Mesodermal cell (in vitro differentiated cells): Measurements from ENCODE around the gene NXPE4.

Experiments
- H3K27ac ChIP-seq: 2 replicates; pipeline ENCODE4 v1.7.0; 2013; ENCODE audit warnings: mild to moderate bottlenecking, low read depth, low read length, moderate library complexity; ENCODE audit not compliant: severe bottlenecking
- H3K36me3 ChIP-seq: 2 replicates; pipeline ENCODE4 v1.7.1; 2013; ENCODE audit warnings: mild to moderate bottlenecking, low read length, moderate library complexity; ENCODE audit not compliant: control insufficient read depth, insufficient read depth
- H3K4me1 ChIP-seq: one replicate; pipeline ENCODE4 v1.7.1; 2013; ENCODE audit warnings: mild to moderate bottlenecking, low read length; ENCODE audit not compliant: insufficient read depth, control insufficient read depth, poor library complexity, severe bottlenecking
- H3K4me3 ChIP-seq: 2 replicates; pipeline ENCODE4 v1.7.0; 2013; ENCODE audit warnings: low read length, control low read depth, mild to moderate bottlenecking; ENCODE audit not compliant: insufficient read depth, poor library complexity, severe bottlenecking; ENCODE audit errors: extremely low read depth
- H3K9me3 ChIP-seq: 2 replicates; pipeline ENCODE4 v1.7.1; 2013; ENCODE audit warnings: mild to moderate bottlenecking, low read length, moderate library complexity; ENCODE audit not compliant: control insufficient read depth
- WGBS, 2 experiments: methylation state at CpG; one replicate each; pipeline ENCODE4 v1.1.5; 2013; ENCODE audit warnings: missing lambda C conversion rate in 2 of 2; ENCODE audit not compliant: insufficient coverage in 2 of 2; 5-methylcytosine and 5-hydroxymethylcytosine counted together

Gene NXPE4

GRCh38 chr11:114596175-114596919, 761 bp upstream of the NXPE4 start:
- Histone ChIP-seq H3K9me3 (no peaks in the 10 kb centered on the region), H3K27ac (no peak overlapping the region), H3K36me3 (no peaks in the 10 kb centered on the region), H3K4me1 (no peaks in the 10 kb centered on the region), H3K4me3 (no peak overlapping the region)
- 83 to 90% methylated on average over 1 of the region's 1 CpG for WGBS, 2 experiments

DNA sequence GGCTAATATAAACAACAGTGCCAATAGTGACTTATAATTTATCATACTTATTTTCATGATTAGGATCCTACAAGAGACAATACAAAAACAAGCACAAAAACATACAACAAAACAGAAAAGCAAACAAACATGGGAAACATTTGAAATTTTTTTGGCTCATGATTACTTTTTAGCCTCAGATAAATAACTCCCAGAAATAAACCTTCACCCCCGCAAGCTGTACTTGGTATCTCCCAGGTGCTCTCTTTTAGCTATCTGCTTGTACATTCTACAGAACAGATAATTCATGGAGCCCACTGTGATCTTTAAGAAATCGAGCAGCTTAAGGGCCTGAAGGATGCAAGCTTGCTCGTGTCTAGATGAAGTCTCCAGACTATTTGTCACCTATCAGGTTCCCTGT, 883 bp downstream of the NXPE4 start:
- no peak overlapping the region for H3K27ac ChIP-seq
- 90 to 93% methylated on average over 2 to 3 of the region's 3 CpGs for WGBS, 2 experiments
- no peaks in the 10 kb centered on the region for H3K36me3 ChIP-seq
- no peak overlapping the region for H3K4me3 ChIP-seq
- no peaks in the 10 kb centered on the region for H3K4me1 ChIP-seq
- H3K9me3 ChIP-seq, result no peaks in the 10 kb centered on the region

- WGBS, 2 experiments, result 76 to 94% methylated on average over 1 to 2 of the region's 3 CpGs
- H3K27ac ChIP-seq, result no peak overlapping the region
- H3K9me3 ChIP-seq, result peaks cover 23% of the 10 kb centered on the region
- no peaks in the 10 kb centered on the region for H3K4me1 ChIP-seq
- no peak overlapping the region for H3K4me3 ChIP-seq
- H3K36me3 ChIP-seq, result no peaks in the 10 kb centered on the region
These were observed 8.1 kb downstream of the NXPE4 start for GRCh38 chr11:114587398-114587953.

- WGBS, 2 experiments, result 93 to 95% methylated on average over 3 to 5 of the region's 5 CpGs
- H3K9me3 ChIP-seq, result peaks cover 23% of the 10 kb centered on the region
- no peaks in the 10 kb centered on the region for H3K4me1 ChIP-seq
These were observed 8.8 kb downstream of the NXPE4 start for GRCh38 chr11:114586797-114587196.

GRCh38 chr11:114571712-114572111, 23.9 kb downstream of the NXPE4 start:
- no peak overlapping the region for H3K4me3 ChIP-seq
- H3K27ac ChIP-seq, result no peak overlapping the region
- H3K4me1 ChIP-seq, result no peaks in the 10 kb centered on the region
- WGBS, 2 experiments, result no CpG with 5 or more reads among the region's 1 CpG
- no peaks in the 10 kb centered on the region for H3K36me3 ChIP-seq
- H3K9me3 ChIP-seq, result no peaks in the 10 kb centered on the region

More at GRCh38 chr11:114586797-114587196, 8.8 kb downstream of the NXPE4 start:
- H3K27ac ChIP-seq, result no peak overlapping the region
- no peak overlapping the region for H3K4me3 ChIP-seq
- H3K36me3 ChIP-seq, result no peaks in the 10 kb centered on the region

DNA sequence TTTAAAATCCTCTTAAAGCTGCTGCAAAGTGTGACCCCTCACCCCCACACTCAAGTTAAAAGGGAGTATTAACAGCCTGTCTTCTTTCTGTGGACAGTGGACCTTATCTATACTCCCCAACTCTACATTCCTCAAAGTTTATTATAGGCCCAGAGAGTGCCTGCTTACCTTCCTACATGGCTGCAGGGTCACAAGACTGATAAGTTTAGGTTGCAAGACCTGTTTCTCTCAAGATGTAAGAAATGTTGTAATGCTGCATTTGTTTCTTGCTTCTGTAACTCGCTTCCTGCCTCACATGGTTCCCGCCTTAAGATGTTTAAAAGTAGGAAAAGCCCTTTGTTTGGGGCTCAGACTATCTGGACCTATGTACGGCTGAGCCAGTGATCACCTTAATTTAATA, 25.8 kb downstream of the NXPE4 start:
- Histone ChIP-seq H3K36me3 (no peaks in the 10 kb centered on the region), H3K27ac (no peak overlapping the region), H3K4me3 (no peak overlapping the region), H3K4me1 (no peaks in the 10 kb centered on the region), H3K9me3 (no peaks in the 10 kb centered on the region)
- 63 to 100% methylated on average over 1 to 3 of the region's 3 CpGs for WGBS, 2 experiments

GRCh38 chr11:114566276-114566675, 29.3 kb downstream of the NXPE4 start:
- H3K4me3 ChIP-seq, result no peak overlapping the region
- H3K4me1 ChIP-seq, result peaks cover 4% of the 10 kb centered on the region
- WGBS, 2 experiments, result 25 to 35% methylated on average over 2 of the region's 2 CpGs
- no peak overlapping the region for H3K27ac ChIP-seq
- H3K9me3 ChIP-seq, result no peaks in the 10 kb centered on the region
- H3K36me3 ChIP-seq, result no peaks in the 10 kb centered on the region

DNA sequence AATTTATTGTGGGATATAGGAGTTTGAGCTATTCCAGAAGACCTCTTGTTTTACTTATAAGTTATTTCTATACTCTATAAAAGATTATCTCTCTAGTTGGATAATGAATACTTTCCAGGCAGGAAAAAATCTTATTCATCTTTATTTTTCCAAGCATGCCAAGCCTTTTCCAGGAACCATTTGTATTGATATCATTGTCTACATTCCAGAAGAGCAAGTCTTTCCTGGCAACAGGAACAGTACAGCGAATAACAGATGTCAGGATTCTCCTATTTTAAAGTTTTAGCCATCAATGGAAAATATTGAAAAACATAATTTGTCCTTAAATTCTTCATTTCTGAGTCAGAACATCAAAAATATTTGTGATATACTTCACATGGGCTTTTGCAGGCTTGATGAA, 30.8 kb downstream of the NXPE4 start:
- H3K36me3 ChIP-seq, result no peaks in the 10 kb centered on the region
- H3K4me3 ChIP-seq, result no peak overlapping the region
- no peaks in the 10 kb centered on the region for H3K9me3 ChIP-seq
- no CpG with 5 or more reads among the region's 1 CpG for WGBS, 2 experiments
- H3K27ac ChIP-seq, result no peak overlapping the region
- H3K4me1 ChIP-seq, result peaks cover 5% of the 10 kb centered on the region

GRCh38 chr11:114563077-114563476, 32.5 kb downstream of the NXPE4 start:
- H3K36me3 ChIP-seq, result no peaks in the 10 kb centered on the region
- WGBS, 2 experiments, result no CpG with 5 or more reads among the region's 2 CpGs
- peak overlapping the region; percentile 42 for H3K27ac ChIP-seq
- H3K4me1 ChIP-seq, result peaks cover 12% of the 10 kb centered on the region
- no peak overlapping the region for H3K4me3 ChIP-seq
- H3K9me3 ChIP-seq, result no peaks in the 10 kb centered on the region

DNA sequence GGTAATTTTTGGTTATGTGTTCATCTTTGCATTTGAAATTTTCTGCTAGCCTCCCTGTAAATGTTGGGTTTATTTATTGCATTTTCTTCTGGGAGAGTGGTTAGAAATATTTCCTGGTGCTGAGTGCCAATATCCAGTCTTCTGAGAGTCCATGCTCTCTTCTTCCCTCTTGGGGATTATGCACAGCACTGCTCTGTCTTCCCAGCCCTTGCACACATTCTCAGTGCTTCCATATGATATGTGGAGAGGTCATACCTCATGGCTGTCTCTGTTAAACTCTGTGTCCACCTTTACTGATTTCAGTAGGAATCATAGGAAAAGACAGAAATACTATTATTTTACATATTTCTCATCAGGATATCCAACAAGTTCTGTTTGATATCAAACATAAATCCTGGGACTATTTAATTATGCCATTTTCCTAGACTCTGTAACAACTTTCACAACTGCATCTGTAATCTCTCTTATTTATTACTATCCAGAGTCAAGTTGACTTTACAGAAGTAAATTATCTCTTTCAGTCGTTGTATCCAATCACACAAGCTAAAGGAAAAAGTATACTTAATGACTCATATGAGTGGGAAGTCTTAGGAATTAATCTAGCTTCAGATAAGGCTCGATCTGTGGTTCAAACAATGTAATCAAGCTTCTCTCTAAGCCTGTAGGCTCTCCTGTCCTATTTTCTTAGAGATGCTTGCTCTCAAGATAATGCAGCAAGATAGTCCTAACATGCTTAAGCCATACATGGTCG, 33.2 kb downstream of the NXPE4 start:
- Histone ChIP-seq H3K27ac (peak overlapping the region; percentile 42), H3K4me3 (no peak overlapping the region), H3K9me3 (no peaks in the 10 kb centered on the region), H3K4me1 (peaks cover 12% of the 10 kb centered on the region), H3K36me3 (no peaks in the 10 kb centered on the region)
- WGBS, 2 experiments, result 100% methylated on average over 1 of the region's 3 CpGs; no CpG with 5 or more reads in 1 of the 2 experiments
